ENCODE results near the gene PFN3.

Gene PFN3

DNA sequence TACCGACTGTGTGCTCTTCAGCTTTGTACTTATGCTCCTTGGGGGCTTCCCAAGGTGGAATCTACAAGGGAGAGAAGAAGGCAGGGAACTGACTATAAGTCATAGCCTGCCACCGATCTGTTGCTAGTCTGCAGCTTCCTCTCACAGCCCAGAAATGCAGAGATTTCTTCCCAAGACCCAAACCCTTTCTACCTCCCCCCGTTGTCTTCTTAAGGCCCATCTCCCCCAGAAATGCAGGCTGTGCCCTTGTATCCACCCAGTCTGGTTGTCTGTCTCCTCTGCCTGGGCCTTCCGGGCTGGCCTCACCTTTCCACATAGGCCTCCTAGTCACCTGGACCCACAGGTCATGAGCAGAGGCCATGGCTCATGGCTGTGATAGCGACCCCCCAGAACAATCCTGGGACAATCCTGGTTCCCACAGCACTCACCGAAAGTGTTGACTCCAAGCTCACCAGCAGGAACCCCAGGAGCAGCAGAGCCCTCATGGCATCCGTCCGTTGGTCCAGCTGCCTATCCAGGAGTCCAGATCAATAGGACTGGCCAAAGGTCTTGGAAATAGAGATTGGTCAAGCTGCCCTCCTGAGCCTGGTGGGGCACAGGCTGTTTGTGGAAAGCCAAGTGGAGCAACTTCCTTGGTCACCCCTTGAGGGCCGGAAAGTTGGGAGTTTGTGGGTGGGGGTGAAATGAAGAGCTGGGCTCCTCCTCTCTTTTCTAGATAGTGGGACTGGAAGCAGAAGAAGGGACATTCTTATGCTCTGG lies 8.8 kb upstream of the PFN3 start, which contains the start of gene F12:
Gene F12 (minus strand): TSS at position 522 of the 759 bp plus-strand sequence. CDS start 37 bp downstream, at position 485.
- no peak for TF ChIP-seq CTCF (IDR thresholded peaks at IDR 0.05; ENCODE audit: extremely low read depth, insufficient read depth, missing control alignments)
- DNase-seq (ENCODE audit: low spot score) = no peak
- in situ Hi-C loops (cut with MboI; ENCODE audit: low pct_unique_long_range_greater_than_20kb, low sequenced_read_pairs, unreplicated experiment) = loop anchor here (10.0 kb wide), 1 partner anchor 46 kb away; no protein-coding TSS in a partner anchor

DNA sequence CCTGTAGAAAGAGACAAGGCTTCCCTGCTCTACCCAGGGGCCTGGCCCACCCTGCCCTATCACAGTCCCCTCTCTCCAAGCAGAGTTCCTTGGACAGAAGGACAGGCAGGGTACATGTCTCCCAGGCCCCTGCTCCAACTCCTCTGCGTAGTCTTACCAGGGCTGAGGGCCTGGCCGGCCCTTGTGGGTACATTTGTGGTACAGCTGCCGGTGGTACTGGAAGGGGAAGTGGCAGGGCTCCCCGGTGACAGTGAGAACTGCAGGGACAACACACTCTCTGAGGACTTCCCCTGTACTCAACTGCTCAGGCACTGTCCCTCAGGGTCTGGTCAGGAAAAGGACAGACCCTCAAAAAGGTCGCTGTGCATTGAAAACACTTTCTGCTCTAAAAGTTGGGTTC lies 5.3 kb upstream of the PFN3 start:
- in situ Hi-C loops (cut with MboI; ENCODE audit: low pct_unique_long_range_greater_than_20kb, low sequenced_read_pairs, unreplicated experiment) = loop anchor here (10.0 kb wide), 1 partner anchor 49 kb away; no protein-coding TSS in a partner anchor
- no peak for DNase-seq (ENCODE audit: low spot score)
- no peak for TF ChIP-seq CTCF (IDR thresholded peaks at IDR 0.05; ENCODE audit: extremely low read depth, insufficient read depth, missing control alignments)

GRCh38 chr5:177405312-177405711 lies 4.9 kb upstream of the PFN3 start:
- no peak for TF ChIP-seq CTCF (IDR thresholded peaks at IDR 0.05; ENCODE audit: extremely low read depth, insufficient read depth, missing control alignments)
- in situ Hi-C loops (cut with MboI; ENCODE audit: low pct_unique_long_range_greater_than_20kb, low sequenced_read_pairs, unreplicated experiment) = loop anchor here (10.0 kb wide), 1 partner anchor 49 kb away; no protein-coding TSS in a partner anchor

GRCh38 chr5:177404641-177405179 lies 4.2 kb upstream of the PFN3 start:
- TF ChIP-seq CTCF (IDR thresholded peaks at IDR 0.05; ENCODE audit: extremely low read depth, insufficient read depth, missing control alignments) = no peak
- no peak for DNase-seq (ENCODE audit: low spot score)
- in situ Hi-C loops (cut with MboI; ENCODE audit: low pct_unique_long_range_greater_than_20kb, low sequenced_read_pairs, unreplicated experiment) = loop anchor here (10.0 kb wide), 1 partner anchor 50 kb away; no protein-coding TSS in a partner anchor

More at GRCh38 chr5:177405312-177405711, 4.9 kb upstream of the PFN3 start:
- DNase-seq (ENCODE audit: low spot score) = no peak

DNA sequence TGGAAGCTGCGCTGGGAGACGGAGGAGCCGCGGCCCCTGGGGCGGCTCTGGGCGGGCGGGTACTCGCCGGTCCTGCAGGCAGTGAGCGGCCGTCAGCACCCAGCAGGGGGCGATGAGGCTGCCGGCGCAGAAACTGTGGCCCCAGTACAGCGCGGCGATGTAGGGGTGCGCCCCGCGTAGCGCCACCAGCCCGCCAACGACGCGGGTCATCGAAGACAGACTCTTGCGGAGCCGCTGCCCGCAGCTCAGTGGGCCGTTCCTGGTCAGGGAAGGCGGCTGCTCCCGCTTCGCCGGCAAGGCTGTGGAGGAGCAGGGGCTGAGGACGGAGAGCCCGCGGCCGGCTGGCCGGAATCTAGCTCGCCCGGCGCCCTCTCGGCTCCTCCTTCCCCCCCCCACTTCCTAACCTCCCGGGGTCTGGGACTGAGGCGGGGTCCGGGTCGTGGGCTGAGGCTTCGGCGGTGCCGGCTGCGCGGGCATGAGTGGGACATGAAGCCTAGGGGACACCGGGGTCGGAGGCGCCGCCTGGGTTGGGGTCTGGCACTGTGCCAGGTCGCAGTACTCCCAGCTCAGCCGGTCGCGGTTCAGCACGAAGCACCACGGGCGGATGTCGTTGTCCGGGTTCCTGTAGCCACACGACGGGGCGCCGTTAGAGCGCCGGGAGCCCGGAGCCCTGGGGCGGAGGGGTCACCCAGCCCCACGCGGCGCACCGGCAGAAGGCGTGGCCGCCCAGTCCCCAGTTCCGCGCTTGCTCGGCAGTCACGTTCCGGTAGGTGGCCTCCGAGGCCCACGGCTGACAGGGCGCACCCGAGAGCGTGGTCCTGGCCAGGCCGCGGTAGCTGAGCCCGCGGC lies 3.6 kb upstream of the PFN3 start:
- in situ Hi-C loops (cut with MboI; ENCODE audit: low pct_unique_long_range_greater_than_20kb, low sequenced_read_pairs, unreplicated experiment) = loop anchor here (10.0 kb wide), 1 partner anchor 51 kb away; no protein-coding TSS in a partner anchor
- peak; percentile 96 for DNase-seq (ENCODE audit: low spot score)

More for the DNA sequence above, 3.6 kb upstream of the PFN3 start:
- TF ChIP-seq CTCF (IDR thresholded peaks at IDR 0.05; ENCODE audit: extremely low read depth, insufficient read depth, missing control alignments) = peak; percentile 96
